Pancreas (tissue), 10 donors: ENCODE data around the gene PAFAH1B2. TPM values are rescaled to one million over a fixed set of nuclear protein-coding genes. Genes with fewer than 3 reads are reported as not detected.
A peak's percentile ranks its signal among the peaks of the same experiment; 100 is the strongest.

ENCODE experiments used
- ATAC-seq, 4 donors: fragments of 200-7000 bp; cut with Tn5 transposase; one replicate each; pipeline versions ENCODE4 v1.8.0 to v1.9.1; 2020; ENCODE audit warnings: mild to moderate bottlenecking in 4 of 4, moderate library complexity in 4 of 4
- DNase-seq, 6 donors: peaks; one replicate each; pipeline ENCODE4 v3.0.0-alpha.2; 2020
- FAIRE-seq: peaks from 2 replicates; lab custom pipeline; 2012; peaks lifted over from hg19 to GRCh38; lab: Jason Lieb, UNC
- H3K27ac ChIP-seq, 4 donors: fragments of 200-600 bp; sonication (generic); 1 replicate in 3 of 4; 2 replicates in 1 of 4; pipeline versions ENCODE4 v1.5.0 to v1.8.0; 2020
- H3K27me3 ChIP-seq, 4 donors: fragments of 200-600 bp; one replicate each; pipeline ENCODE4 v1.8.0; 2021
- H3K36me3 ChIP-seq, 3 donors: fragments of 200-600 bp; sonication (generic) in 1 of 3; one replicate each; pipeline versions ENCODE4 v1.5.0 to v1.8.0; 2020 to 2021
- H3K4me1 ChIP-seq, 3 donors: fragments of 200-600 bp; one replicate each; pipeline ENCODE4 v1.8.0; 2021
- H3K4me3 ChIP-seq, 4 donors: fragments of 200-600 bp; sonication (generic) in 2 of 4; one replicate each; pipeline versions ENCODE4 v1.5.0 to v1.8.0; 2020 to 2021
- H3K9me3 ChIP-seq, 4 donors: fragments of 200-600 bp; one replicate each; pipeline ENCODE4 v1.8.0; 2021
- CTCF ChIP-seq, 4 donors: fragments of 200-600 bp; sonication (generic) in 3 of 4; IDR thresholded peaks; one replicate each; pipeline versions ENCODE4 v1.5.0 to v1.8.0; 2021; ENCODE audit warnings: antibody characterized with exemption in 4 of 4
- WGBS, 2 donors: extraction: QIAGEN DNeasy Blood & Tissue Kit; methylation state at CpG; one replicate each; pipeline ENCODE4 v1.1.7; 2013; 5-methylcytosine and 5-hydroxymethylcytosine counted together
- intact Hi-C, 3 donors: fragments of 100-400 bp; cut with DNase I; formaldehyde crosslinking; loops; one replicate each; pipeline versions ENCODE4 v1.11.1 to v1.14.2; 2022
- polyA plus RNA-seq, 2 donors: library from polyadenylated mRNA; stranded (reverse); fragments of 200-250 nt; gene quantifications; one replicate each; pipeline ENCODE4 v1.2.3, GENCODE V29; 2013
- total RNA-seq, 6 donors: library from RNA; stranded (reverse); fragmentation: NEBNext Ultra II Directional in 4 of 6; extraction: Animal tissue kit (Norgen Biotek cat#: 25700) in 4 of 6; gene quantifications; one replicate each; pipeline versions ENCODE4 v1.2.1 to v1.2.4, GENCODE V29; 2021 to 2023
- donor health status: healthy with polysubstance abuse.
- donor health status: DM: no; HTN: no; CAD: no; lungs with moderate emphysema.
- donor health status: DM: no; HTN: no; CAD: no.
- donor health status: control.
- donor health status: control.
- donor health status: Bipolar disorder and iron deficiency.
- donor health status: DM: yes; HTN: yes; CAD: no.
- donor health status: DM: no; HTN: no; CAD: no.
- donor health status: DM: no; HTN: no; CAD: no.
- donor health status: DM: yes; HTN: yes; CAD: no.

PAFAH1B2 gene
- total and polyA plus RNA-seq, 8 donors, result 14.8 to 47.7 (median 24.3) TPM

- no peaks in the 10 kb centered on the region for H3K27me3 ChIP-seq
- no peak overlapping the region for H3K27ac ChIP-seq
- H3K36me3 ChIP-seq, result peaks cover 0 to 23% (median 0%) of the 10 kb centered on the region in 3 donors
- WGBS, 2 donors, result 36 to 73% methylated on average over 15 of the region's 15 CpGs
- no peaks in the 10 kb centered on the region for H3K9me3 ChIP-seq
- peak in 5 of 6 donors; percentile 9 to 53 (median 26) for DNase-seq
- peaks cover 22 to 31% (median 27%) of the 10 kb centered on the region in 3 donors for H3K4me1 ChIP-seq
- ATAC-seq, result peak in 1 of 4 donors; percentile 51
- no peak for TF ChIP-seq CTCF (IDR thresholded peaks at IDR 0.05)
- intact Hi-C loops, result no loop called here
- FAIRE-seq, result no peak
- H3K4me3 ChIP-seq, result no peak overlapping the region
These were observed 74.2 kb downstream of the PAFAH1B2 start for GRCh38 chr11:117218133-117218915.

- DNase-seq, result peak in 3 of 6 donors; percentile 10 to 49 (median 40)
- H3K27me3 ChIP-seq, result no peaks in the 10 kb centered on the region
- ATAC-seq, result peak in 1 of 4 donors; percentile 34
- H3K9me3 ChIP-seq, result no peaks in the 10 kb centered on the region
- no peak for FAIRE-seq
- H3K4me1 ChIP-seq, result peaks cover 22 to 31% (median 27%) of the 10 kb centered on the region in 3 donors
- 49 to 61% methylated on average over 9 of the region's 9 CpGs for WGBS, 2 donors
- peaks cover 0 to 29% (median 0%) of the 10 kb centered on the region in 3 donors for H3K36me3 ChIP-seq
- H3K27ac ChIP-seq, result no peak overlapping the region
- intact Hi-C loops, result no loop called here
- TF ChIP-seq CTCF (IDR thresholded peaks at IDR 0.05), result no peak
- no peak overlapping the region for H3K4me3 ChIP-seq
These were observed 74.9 kb downstream of the PAFAH1B2 start for GRCh38 chr11:117219001-117219400.

- Histone ChIP-seq H3K27me3 (no peaks in the 10 kb centered on the region), H3K9me3 (no peaks in the 10 kb centered on the region), H3K27ac (no peak overlapping the region), H3K4me3 (no peak overlapping the region), H3K36me3 (peaks cover 0 to 29% (median 0%) of the 10 kb centered on the region in 3 donors), H3K4me1 (peaks cover 22 to 31% (median 27%) of the 10 kb centered on the region in 3 donors)
- WGBS, 2 donors, result 64 to 83% methylated on average over 8 of the region's 8 CpGs
- FAIRE-seq (no peak), ATAC-seq (no peak), DNase-seq (peak in 1 of 6 donors; percentile 47)
- intact Hi-C loops, result no loop called here
- no peak for TF ChIP-seq CTCF (IDR thresholded peaks at IDR 0.05)
These were observed 75.4 kb downstream of the PAFAH1B2 start for GRCh38 chr11:117219455-117219854.

- H3K27ac ChIP-seq, result no peak overlapping the region
- H3K27me3 ChIP-seq, result no peaks in the 10 kb centered on the region
- no peak for ATAC-seq
- 72 to 81% methylated on average over 4 of the region's 4 CpGs for WGBS, 2 donors
- intact Hi-C loops, result loop anchor here in 2 of 3 donors (5.0 to 10.0 kb wide), 4 partner anchors 33 to 355 kb away; no protein-coding TSS in a partner anchor
- FAIRE-seq, result no peak
- no peaks in the 10 kb centered on the region for H3K9me3 ChIP-seq
- DNase-seq, result no peak
- H3K36me3 ChIP-seq, result peaks cover 0 to 29% (median 0%) of the 10 kb centered on the region in 3 donors
- TF ChIP-seq CTCF (IDR thresholded peaks at IDR 0.05), result no peak
- no peak overlapping the region for H3K4me3 ChIP-seq
- peaks cover 22 to 31% (median 27%) of the 10 kb centered on the region in 3 donors for H3K4me1 ChIP-seq
These were observed 75.9 kb downstream of the PAFAH1B2 start for GRCh38 chr11:117219995-117220394.
